HG03460 (cell line): Measurements from ENCODE around the gene FERMT3.

Experiments
- ATAC-seq: cut with Tn5 transposase; IDR thresholded peaks from one replicate; pipeline ENCODE4 v1.9.1; 2021; ENCODE audit not compliant: unreplicated experiment

The FERMT3 gene

DNA sequence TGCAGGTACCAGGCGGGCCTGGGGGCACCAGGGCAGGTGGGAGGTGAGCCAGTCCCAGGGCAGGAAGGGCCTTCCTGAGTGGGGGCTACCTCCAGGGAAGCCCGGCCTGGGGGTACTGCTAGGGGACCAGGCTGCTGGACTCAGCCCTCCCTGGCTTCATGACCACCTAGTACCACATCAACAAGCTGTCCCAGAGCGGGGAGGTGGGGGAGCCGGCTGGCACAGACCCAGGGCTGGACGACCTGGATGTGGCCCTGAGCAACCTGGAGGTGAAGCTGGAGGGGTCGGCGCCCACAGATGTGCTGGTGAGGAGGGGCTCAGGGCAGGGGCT, 12.8 kb downstream of the FERMT3 start:
- no peak for ATAC-seq

DNA sequence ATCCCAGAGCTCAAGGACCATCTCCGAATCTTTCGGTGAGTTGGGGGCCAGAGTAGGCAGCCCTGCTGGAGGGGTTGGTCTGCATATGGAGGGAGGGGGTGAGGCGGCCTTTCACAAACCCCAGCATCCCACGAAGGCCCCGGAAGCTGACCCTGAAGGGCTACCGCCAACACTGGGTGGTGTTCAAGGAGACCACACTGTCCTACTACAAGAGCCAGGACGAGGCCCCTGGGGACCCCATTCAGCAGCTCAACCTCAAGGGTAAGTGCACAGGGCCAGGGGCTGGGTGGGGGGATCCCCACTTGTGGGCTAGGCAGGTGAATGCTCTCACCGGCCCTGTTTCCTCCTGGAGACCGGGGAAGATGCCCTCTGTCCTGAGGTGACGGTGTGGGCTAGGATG, 13.2 kb downstream of the FERMT3 start:
- no peak for ATAC-seq

DNA sequence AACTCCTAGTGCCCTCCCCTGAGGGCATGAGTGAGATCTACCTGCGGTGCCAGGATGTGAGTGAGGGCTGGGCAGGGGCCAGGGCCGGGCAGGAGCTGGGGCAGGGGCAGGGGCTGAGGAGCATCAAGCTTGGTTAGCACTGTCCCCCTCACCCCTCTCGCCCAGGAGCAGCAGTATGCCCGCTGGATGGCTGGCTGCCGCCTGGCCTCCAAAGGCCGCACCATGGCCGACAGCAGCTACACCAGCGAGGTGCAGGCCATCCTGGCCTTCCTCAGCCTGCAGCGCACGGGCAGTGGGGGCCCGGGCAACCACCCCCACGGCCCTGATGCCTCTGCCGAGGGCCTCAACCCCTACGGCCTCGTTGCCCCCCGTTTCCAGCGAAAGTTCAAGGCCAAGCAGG, 13.8 kb downstream of the FERMT3 start:
- ATAC-seq, result no peak

DNA sequence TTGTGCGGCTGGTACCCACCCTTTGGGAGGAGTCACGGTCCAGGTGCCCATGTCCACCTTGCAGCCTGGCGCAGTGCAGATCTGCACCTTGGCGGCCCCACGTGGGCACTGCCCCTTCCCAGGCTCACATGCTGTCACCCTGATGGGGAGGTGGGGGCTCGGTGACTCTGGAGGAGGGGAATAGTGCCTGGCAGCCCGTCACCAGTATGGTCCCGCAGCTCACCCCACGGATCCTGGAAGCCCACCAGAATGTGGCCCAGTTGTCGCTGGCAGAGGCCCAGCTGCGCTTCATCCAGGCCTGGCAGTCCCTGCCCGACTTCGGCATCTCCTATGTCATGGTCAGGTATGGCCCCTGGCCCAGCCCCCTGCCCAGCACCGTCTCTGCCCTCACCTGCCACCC, 14.3 kb downstream of the FERMT3 start:
- no peak for ATAC-seq

DNA sequence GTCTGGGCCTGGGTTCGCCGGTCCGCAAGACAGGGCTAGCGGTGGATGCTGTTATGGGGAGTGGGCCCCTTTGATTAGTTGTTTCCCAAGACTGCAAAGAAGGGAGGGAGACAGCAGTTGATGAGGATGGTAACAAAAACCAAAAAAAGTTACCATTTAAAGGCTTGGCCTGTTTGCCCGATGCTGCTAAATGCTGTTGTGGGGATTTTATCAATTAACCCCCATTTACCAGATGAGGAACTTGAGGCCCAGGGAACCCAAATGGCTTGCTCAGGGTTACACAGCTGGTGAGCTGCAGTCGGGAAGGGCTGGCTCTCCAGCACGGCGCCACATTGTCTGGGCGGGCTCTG, 16.1 kb downstream of the FERMT3 start:
- ATAC-seq, result no peak

DNA sequence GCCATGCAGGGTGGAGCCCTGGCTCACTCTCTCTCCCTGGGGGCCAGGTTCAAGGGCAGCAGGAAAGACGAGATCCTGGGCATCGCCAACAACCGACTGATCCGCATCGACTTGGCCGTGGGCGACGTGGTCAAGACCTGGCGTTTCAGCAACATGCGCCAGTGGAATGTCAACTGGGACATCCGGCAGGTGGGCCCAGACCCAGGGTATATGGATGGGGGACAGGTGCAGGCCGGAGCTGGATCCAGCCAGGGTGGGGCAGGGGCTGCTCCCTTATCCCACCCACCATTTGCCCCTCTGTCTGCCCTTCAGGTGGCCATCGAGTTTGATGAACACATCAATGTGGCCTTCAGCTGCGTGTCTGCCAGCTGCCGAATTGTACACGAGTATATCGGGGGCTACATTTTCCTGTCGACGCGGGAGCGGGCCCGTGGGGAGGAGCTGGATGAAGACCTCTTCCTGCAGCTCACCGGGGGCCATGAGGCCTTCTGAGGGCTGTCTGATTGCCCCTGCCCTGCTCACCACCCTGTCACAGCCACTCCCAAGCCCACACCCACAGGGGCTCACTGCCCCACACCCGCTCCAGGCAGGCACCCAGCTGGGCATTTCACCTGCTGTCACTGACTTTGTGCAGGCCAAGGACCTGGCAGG, 16.6 kb downstream of the FERMT3 start:
- no peak for ATAC-seq

DNA sequence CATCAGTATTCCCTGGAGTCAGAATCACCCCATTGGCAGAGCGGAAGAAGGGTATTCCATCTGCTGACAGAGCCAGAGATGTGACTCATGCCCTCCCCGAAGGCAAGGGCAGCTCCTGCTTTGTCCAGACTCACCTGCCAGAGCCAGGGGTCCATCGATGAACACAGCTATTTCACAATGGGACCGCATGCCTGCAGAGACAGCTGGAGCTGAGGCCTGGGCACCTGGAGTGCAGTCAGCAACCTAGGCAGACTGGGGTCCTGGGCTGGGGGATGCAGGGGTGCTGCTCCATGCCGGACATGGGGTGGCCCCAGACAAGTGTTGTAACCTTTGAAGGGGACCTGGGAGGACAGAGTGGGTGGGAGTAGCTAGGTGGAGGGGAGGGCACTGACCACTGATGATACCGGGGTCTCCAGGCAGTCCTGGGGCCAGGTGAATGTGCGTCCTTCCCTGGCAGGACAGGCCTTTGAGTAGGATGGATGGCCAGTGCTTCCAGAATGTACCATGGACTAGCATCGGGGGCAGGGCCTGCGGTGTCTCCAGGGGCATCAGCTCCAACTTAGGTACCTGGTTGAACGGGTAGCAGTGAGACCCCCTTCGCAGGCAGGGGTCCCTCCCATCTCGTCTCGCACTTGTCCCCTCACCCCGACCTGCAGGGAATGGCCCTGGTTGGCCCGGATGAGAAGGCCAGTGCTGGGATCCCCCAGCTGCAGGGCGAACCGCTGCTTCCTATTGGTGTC, 17.8 kb downstream of the FERMT3 start:
- ATAC-seq, result no peak

DNA sequence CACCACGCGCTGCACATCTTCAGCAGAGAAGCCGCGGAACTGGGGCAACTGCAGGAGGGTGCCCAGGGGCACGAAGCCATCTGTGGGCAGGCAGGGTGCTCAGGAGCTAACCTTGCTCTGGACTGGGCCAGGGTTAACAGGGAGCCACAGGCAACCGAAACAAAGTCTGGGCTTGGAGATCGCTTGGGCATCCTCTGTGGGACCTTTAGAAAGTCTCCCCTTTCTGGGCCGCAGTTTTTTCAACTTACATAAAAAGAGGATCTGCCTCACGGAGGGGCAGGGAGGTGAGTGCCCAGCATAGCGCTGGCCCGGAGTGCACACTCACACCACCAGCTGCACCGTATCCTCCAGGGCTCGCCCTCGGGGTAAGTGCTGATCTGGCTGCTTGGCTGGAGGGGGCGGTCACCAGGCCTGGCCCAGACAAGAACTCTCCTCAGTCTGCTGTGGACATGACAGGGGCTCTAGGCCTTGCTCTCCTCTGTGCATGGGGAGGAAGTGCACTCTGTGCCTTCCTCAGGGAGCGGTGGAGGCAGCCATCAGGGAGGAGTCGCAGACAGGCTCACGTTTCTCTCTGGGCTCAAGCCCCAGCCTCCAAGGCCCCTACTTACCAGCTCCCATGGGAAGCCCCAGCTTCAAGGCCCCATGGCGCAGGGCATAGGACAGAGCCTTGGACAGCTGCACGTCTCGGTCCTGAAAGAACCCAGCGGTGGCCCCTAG, 18.5 kb downstream of the FERMT3 start:
- no peak for ATAC-seq

DNA sequence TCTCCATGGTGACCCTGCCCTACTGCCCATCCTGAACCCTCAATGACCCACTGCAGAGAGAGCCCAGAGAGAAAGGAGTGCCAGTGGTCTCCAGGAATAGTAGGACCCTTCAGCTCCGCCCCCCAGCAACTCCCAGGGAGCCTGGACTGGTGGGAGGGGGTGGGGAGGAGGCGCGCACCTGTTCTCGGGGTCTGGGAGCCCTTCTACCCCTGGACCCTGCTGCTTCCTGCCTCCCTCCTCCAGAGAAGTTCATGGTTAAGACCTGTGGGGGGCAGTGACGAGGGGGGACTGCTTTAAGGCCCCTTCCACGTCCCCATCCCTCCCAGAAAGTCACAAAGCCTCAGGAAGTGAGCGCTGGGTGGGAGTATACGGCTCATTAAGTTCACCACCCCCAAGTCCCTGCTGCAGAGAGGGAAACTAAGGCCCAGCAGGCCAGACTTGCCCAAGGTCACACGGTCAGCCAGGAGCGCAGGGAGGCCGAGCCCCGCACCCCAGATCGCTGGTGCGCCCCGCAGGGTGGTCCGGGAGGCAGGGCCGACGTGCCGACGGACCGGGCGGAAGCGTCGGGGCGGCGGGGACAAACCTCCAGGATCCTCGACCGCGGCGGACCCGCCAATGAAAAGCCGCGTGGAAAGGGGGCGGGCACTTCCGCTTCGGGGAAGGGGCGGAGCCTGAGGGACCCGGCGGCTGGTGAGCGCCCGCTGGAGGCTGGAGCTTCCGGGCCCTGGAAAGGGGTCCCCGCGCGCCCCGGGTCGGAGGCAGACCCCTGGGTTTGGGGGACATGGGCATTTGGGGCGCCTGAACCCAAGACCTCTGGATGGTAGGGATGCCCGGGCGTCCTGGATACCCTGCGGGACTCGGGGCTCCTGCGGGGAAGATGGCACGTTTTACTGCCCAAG, 19.3 kb downstream of the FERMT3 start, which contains the start of the genes NUDT22 and TRPT1:
TSS of gene NUDT22 (plus strand) at position 667 of the 899 bp plus-strand sequence. CDS start 379 bp downstream, outside the sequence.
TSS of gene TRPT1 (minus strand) at position 579 of the 899 bp plus-strand sequence. CDS start at position 253, 326 bp downstream.
- no peak for ATAC-seq

DNA sequence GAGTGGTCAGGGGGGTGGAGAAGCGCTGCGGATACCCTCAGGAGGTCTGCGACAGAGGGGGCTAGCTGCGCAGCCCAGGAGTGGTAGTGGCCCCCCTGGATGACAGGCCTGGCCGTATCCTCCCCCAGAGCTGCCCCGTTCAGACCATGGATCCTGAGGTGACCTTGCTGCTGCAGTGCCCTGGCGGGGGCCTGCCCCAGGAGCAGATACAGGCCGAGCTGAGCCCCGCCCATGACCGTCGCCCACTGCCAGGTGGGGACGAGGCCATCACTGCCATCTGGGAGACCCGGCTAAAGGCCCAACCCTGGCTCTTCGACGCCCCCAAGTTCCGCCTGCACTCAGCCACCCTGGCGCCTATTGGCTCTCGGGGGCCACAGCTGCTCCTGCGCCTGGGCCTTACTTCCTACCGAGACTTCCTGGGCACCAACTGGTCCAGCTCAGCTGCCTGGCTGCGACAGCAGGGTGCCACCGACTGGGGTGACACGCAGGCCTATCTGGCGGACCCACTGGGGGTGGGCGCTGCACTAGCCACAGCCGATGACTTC, 20.1 kb downstream of the FERMT3 start:
- peak; percentile 26 for ATAC-seq

DNA sequence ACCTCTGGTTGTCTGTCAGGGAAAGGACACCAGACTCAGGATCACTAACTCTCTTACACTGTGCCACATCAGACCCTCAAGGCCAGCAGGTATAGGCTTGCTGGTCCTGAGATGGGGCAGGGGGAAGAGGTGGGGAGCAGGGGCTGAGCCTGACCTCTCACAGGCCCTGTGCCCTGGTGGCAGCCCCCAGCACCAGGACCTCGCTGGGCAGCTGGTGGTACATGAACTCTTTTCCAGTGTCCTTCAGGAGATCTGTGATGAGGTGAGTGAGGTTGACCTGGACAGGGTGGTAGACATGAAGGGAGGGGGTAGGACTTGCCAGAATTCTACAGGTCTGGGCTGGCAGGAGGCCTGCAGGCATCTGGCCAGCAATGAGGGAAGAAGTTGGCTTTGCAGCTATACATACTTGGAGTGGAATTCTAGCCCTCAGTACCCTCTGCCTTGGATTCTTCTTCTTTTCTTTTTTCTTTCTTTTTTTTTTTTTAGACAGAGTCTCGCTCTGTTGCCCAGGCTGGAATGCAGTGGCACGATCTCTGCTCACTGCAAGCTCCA, 21.0 kb downstream of the FERMT3 start:
- ATAC-seq, result no peak

DNA sequence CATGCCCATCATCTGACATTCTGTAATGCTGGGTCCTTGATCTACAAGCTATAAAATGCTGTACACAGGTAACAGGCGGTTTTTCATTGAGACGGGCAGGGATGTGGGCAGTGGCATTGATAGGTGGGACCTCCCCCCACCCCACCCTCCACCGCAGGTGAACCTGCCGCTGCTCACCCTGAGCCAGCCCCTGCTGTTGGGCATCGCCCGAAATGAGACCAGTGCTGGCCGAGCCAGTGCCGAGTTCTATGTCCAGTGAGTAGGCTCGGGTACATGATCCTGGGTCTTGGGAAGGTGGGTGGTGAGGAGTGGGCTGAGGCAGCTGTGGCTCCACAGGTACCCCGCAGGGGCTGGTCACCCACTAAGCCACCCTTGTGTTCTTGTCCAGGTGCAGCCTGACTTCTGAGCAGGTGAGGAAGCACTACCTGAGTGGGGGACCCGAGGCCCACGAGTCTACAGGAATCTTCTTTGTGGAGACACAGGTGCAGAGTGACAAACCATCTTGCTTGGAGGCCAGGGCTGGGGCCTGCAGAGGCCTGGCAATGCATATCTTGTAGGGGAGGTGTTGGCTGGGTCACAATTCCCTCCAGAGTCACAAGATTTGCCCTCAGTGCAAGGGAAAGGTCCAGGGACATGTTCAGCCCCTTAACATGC, 22.7 kb downstream of the FERMT3 start:
- no peak for ATAC-seq

DNA sequence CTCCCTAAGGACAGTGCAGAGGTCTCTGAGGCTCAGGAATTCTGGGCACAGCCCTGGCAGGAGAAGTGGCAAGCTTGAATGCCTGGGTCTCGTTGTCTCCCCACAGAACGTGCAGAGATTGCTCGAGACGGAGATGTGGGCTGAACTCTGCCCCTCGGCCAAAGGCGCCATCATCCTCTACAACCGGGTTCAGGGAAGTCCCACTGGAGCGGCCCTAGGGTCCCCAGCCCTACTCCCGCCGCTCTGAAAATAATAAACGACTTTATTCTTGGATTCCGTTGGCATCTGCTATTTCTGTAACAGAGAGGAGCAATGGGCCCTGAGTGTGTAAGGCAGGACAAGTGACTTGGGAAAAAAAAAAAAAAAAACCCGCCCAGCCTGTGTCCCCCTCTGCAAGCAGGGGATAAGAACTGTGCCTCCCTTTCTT, 23.2 kb downstream of the FERMT3 start:
- no peak for ATAC-seq

DNA sequence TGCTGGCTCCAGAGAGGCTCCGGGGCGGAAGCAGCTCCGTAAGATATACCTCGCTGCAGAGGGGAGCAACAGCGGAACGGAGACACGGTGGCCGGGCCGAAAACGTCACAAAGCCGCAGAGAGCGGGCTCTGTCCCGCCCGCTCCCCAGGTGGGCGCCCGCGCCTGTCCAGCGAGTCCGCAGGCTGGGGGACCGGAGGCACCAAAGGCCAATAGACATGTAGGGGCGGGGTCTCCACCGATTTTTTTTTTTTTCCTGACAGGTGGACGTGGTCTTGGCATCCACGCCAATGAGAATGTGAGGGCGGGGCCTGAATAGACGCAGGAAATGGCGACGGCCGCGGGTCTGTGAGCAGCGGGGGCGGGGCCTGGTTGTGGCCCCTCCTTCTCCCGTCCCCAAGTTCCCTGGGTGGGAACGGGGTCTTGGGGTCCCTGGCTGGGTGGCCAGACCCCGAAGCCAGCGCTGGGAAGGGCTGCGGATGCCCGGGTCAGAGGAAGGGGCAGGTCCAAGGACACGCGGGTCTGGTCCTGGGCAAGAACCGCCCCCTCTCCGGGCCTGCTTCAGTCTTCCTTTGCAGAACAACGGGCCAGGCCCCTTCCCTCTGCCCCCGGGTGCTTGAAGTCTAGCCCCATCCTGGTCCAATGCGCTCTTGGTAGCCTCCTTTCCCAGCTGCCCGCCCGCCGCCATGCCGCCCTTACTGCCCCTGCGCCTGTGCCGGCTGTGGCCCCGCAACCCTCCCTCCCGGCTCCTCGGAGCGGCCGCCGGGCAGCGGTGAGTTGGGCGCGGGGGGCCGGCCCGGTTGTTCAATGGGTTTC, 23.9 kb downstream of the FERMT3 start, which contains the start of gene DNAJC4:
TSS of gene DNAJC4 (plus strand) at position 378 of the 814 bp plus-strand sequence. CDS start at position 685, 307 bp downstream.
- peak; percentile 41 for ATAC-seq

DNA sequence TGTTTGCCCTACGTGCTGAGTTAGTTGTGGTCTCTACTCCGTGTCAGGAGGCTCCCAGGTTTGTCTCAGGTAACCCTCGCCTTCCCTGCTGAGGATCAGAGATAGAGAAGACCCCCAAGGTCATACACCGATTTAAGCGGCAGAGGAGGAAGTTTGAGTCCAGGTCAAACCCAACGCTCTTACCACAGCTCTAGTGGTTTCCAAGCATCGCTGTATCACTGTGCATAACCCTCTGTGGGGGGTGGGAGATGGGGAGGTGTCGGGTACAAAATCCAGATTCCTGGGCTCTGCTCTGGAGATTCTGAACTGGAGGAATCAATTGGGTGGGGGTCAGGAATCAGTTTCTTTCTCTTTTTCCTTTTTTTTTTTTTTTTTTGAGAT, 24.5 kb downstream of the FERMT3 start:
- no peak for ATAC-seq

DNA sequence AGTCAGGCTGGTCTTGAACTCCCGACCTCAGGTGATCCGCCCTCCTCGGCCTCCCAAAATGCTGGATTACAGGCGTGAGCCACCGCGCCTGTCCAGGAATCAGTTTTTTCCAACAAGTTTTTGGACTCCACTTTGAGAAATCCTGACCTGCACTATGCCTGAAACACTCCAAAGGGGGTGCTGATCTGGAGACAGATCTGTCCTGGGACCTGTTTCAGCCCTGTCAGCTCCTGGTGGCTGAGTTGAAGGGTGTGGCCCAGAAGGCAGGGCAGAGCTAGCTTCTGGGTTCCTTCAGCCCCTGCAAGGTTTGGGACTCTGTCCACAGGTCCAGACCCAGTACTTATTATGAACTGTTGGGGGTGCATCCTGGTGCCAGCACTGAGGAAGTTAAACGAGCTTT, 25.0 kb downstream of the FERMT3 start:
- no peak for ATAC-seq

DNA sequence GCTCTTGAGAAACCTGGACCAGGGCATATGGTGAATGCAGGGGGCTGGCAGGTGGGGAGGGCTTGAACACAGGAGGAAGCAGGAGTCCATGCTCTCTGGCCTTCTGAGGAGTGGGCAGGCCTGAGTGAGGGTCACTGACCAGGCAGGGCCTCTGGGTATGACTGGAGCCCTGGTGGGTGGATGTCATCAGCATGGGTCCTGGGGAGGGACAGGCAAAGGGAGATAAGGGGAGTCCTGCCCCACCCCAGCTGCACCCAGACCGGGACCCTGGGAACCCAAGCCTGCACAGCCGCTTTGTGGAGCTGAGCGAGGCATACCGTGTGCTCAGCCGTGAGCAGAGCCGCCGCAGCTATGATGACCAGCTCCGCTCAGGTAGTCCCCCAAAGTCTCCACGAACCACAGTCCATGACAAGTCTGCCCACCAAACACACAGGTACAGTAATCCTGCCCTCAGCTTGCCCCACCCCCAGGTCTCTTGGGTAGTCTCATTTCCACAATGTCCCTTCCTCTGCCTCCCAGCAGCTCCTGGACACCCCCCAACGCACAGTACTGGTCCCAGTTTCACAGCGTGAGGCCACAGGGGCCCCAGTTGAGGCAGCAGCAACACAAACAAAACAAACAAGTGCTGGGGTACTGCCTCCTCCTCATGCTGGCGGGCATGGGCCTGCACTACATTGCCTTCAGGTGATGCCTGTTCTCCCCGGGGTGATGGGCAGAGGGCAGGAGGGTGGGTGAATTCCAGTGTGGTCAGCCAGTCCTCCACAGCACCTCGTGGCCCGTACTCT, 25.9 kb downstream of the FERMT3 start:
- ATAC-seq, result no peak

DNA sequence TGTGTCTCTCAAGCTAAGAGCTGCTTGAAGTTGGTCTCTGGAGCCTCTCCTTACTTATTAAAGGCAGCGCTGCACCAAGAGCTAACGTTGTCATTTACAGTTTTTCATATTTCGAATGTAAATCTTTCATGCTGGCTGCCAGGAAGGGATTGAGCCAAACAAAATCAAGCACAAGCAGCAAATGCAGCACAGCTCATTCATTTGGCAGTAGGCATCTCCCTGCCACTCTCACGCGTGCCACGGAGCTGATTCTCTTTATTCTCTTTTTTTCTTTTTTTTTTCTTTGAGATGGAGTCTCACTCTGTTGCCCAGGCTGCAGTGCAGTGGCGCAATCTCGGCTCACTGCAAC, 26.4 kb downstream of the FERMT3 start:
- ATAC-seq, result no peak
